ENCODE results near the gene LHFPL6.

DNA sequence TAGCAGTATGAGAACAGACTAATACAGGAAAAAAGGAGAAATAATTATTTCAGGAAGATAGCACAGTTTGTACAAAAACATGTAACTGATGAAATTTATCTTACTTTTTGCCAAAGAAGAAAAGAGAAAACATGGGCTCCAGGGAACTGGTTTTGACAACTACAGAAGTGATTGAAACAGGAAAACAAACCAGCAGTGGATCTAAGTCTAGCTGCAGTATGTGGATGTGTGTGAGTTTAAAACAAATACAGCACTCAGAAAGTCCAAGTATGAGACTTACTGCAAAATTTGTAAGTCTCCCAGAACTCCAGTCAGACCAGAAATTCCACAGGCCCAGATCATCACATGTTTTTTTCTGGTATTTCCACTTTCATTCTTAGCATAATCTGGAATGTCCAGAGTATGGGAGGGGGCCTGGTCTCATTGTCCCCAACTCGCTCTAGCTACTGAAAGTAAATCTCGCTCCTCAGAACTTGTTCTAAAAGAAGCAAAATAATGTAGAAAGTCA lies 305.3 kb downstream of the LHFPL6 start:
- no peak for TF ChIP-seq EZH2 (IDR thresholded peaks at IDR 0.05; ENCODE audit: borderline replicate concordance, low read length)
- TF ChIP-seq, protein P1, sequence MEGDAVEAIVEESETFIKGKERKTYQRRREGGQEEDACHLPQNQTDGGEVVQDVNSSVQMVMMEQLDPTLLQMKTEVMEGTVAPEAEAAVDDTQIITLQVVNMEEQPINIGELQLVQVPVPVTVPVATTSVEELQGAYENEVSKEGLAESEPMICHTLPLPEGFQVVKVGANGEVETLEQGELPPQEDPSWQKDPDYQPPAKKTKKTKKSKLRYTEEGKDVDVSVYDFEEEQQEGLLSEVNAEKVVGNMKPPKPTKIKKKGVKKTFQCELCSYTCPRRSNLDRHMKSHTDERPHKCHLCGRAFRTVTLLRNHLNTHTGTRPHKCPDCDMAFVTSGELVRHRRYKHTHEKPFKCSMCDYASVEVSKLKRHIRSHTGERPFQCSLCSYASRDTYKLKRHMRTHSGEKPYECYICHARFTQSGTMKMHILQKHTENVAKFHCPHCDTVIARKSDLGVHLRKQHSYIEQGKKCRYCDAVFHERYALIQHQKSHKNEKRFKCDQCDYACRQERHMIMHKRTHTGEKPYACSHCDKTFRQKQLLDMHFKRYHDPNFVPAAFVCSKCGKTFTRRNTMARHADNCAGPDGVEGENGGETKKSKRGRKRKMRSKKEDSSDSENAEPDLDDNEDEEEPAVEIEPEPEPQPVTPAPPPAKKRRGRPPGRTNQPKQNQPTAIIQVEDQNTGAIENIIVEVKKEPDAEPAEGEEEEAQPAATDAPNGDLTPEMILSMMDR (conservative IDR thresholded peaks at IDR 0.05 in 1 of 2, IDR thresholded peaks at IDR 0.05 in 1 of 2; ENCODE audit: extremely low read depth in 1 of 2, insufficient read depth in 1 of 2, low read depth in 1 of 2, low read length in 2 of 2) = no peak

Measured in mammary epithelial cell (primary cell).